Urothelium cell line (cell line): ENCODE results near the gene ANKRD6.

Source experiments
- DNase-seq: peaks from one replicate; pipeline ENCODE4 v3.0.0; 2011; ENCODE audit warnings: low spot score, mixed read lengths
- FAIRE-seq: peaks from 2 replicates; lab custom pipeline; 2011; peaks lifted over from hg19 to GRCh38; lab: Jason Lieb, UNC

Gene ANKRD6

DNA sequence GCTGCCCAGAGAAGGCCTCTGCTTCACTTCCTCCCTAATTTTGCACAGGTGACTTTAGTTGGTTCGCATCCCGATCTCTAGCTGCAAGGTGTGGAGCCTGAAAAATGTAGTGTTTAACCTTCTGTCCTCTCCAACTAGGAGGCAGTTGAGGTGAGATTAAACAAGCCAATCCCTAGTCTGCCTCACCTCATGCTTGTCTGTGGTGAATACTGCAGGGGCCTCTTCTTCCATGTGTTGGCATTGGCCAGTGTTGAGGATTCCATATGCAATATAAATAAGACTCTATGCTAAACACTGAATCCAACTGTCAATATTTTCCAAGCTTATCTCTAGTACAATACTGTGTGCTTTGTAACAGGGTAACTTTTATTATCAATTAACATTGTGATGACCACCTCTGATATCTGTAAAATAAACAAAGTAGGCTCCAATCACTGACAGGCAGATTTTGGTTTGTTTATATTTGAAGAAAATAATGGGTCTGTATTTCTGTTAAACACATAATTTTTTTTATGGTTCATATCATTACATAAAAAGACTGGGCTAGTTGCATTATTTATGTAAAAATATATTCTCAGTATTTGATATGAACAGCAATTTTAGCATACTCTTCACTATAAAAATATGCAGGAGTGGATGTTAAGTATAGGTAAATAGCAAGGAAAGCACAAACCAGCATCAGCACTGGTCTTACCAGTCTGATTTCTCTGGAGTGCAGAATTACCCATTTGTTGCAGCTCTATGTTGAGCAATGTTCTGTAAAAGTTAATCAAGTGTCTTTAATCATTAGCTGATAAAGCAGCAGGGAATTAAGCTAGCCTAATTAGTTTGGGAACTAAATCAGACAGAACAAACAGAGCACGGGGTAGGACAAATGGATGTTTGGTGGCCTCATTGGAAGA lies 74.0 kb downstream of the ANKRD6 start:
- no peak for DNase-seq

DNA sequence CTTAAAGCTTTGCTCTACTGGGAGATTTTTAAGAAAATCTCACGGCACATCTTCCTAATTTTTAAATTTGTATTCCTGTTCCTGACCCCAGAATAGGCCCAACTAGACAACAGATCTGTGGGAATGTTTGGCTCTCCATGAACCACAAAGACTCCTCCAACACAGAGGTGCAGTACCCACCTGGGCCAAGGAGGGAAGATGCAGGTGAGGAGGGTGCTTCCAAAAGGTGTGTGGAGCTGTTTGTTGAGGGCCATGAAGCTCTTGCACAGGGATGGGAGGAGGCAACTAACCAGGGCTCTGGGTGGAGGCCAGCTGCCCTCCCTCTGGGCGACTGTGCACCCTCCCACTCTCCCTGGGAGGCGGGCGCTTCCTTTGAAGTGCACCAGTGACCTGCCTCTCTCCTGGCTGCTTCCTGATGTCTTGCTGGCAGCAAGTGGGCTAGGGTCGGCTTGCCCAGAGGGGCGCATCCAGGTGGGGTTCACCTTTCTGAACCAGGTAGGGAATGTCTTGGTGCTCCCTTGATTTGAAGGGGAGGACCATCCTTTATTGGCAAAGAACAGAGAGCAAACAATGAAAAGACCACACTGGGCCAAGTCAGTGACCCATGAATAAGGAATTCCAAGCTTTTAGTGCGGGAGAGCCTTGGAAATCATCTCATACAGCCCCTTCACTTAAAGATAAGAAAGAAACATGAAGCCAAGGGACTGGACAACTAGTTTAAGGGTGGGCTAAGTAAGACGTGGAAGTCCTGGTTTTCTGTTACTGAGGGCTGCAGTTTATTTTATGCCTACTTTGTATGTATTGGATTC lies 76.0 kb downstream of the ANKRD6 start:
- FAIRE-seq (no peak), DNase-seq (peak; percentile 18)

More for the DNA sequence above, 74.0 kb downstream of the ANKRD6 start:
- no peak for FAIRE-seq

DNA sequence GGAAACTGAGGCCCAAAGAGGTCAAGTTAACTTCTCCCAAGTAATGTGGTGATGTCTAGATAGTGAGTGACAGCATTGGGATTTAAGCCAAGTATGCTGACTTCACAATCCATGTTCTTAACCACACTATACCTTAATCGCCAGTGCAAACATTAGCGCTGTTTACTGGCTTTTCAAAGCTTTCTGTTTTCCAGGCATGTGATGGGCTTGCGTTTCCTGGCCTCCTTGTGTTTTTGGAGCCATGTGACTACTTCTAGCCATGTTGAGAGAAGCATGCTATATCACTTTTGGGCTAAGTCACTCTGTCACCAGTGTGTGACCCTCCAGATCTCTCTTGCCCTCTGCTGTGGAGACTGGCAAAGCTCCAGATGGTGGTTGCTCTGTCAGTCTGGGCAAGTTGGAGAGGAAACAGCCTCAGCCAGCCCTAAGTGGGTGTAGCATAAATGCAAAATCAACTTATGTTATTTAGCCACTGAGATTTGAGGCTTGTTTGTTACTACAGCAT lies 76.9 kb downstream of the ANKRD6 start:
- FAIRE-seq: no peak
- DNase-seq: no peak

DNA sequence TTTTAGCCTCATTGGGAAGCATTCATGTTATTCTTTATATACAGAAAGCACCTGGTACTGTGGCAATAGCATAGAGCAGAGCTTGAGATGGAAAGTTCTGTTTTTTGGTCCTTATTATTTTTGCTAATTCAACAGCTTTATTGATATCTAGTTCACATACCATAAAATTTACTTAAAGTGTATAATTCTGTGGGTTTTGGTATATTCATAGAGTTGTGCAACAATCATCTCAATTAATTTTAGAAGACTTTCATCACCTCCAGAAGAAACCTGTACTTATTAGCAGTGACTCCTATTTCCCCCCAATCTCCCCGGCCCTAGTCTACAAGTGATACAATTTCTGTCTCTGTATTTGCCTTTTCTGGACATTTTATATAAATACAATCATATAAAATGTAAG lies 77.4 kb downstream of the ANKRD6 start:
- FAIRE-seq (no peak), DNase-seq (no peak)

DNA sequence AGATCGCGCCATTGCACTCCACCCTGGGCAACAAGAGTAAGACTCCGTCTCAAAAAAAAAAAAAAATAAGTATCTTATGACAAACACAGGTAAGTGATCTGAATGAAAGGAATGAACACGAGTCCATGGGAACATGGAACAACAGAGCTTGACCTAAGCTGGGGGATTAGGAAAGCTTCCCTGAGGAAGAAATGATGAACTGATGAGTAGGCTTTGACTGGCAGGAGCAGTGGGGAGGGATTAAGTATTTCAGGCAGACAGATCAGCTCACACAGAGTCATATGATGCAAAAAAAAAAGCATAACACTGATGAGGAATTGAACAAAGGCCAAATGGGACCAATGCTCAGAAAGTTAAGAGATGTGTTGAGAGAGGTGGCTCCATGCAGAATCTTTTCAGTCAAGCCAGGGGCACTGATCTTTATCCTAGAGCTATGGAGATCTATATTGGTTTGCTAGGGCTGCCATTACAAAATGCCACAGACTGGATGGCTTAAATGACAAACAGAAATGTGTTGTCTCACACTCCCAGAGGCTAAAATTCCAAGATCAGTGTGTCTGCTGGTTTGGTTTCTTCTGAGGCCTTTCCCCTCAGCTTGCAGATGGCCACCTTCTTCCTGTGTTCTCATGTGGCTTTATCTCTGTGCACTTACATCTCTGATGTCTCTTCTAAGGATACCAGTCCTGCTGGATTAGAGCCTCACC lies 85.6 kb downstream of the ANKRD6 start:
- FAIRE-seq (no peak), DNase-seq (no peak)

DNA sequence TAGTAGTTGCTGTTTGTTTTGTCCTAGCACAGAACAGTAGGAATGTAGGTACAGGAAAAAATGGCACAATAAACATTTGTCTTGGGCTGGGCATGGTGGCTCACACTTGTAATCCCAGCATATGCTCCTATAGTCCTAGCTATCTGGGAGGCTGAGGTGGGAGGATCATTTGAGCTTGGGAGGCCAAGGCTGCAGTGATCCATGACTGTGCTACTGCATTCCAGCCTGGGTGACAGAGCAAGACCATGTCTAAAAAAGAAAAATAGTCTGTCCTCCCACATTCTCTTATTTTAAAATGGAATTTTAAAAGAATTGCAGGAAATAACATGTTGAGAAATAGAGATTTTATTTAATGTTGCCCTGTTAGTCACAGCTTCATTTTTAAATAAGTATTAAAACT lies 87.8 kb downstream of the ANKRD6 start:
- FAIRE-seq (no peak), DNase-seq (no peak)

DNA sequence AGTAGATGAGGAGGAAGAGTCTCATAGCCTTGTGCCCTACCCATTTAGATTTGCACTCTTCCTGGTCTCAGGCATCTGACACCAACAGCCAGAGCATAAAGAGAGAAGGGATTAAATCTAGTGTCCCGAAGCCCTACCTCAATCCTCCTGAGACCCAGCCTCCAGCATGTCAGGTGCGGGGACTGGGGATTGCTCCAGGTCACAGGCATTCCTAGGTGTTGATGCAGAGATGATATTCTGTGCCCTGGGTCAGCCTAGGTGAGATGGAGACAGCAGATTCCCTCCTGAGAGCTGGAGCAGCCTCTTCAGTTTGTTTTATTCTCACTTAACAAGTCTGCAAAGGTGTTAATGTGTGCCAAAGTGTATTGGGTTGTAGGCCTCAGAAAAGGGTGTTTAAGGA lies 89.8 kb downstream of the ANKRD6 start:
- no peak for DNase-seq
- no peak for FAIRE-seq

DNA sequence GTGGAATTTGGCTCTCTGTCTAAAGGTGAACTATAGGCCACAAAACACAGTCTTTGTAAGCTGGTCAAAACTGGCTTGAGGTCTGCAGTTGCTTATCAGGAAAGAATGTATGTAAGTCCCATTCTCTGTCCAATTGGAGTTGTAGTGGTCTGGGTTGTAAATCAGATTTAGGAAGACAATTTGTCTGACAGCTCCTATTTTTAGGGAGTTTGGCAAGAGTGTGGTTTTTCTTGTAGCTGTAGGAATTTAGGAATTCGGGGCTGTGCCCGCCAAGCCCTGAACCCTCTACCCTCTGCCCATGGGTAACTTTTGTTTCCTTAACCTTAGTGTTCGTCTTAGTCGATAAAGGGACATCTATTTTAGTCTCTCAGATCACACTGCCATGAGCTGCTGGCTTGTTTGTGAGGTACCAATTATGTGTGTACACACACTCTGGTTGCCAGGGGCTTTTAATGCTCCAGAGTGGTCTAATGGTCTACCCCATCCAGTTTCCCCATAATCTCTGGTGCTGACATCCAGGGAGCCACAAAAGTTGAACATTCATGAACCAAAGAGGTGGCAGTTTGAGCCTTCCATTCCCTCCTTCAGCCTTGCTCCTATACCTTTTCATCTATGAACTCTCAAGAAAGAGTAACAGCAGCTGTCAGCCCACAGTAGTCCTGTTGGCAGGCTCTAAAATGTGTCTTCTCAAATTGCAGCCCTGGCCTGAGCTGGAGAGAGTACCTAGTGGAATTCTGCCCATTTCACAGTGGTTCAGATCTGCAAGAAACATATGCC lies 93.0 kb downstream of the ANKRD6 start:
- no peak for FAIRE-seq
- no peak for DNase-seq

DNA sequence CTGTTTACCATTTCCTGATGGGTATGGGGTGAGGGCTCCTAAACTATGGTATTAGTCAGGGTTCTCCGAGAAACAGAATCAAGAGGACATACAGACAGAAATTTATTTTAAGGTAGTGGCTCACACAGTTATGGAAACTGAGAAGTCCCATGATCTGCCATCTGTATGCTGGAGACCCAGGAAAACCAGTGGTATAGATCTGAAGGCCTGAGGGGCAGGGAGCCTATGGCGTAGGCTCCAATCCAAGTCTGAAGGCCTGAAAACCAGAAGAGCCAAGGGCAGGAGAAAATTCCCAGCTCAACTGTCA lies 93.6 kb downstream of the ANKRD6 start:
- DNase-seq (no peak), FAIRE-seq (no peak)

DNA sequence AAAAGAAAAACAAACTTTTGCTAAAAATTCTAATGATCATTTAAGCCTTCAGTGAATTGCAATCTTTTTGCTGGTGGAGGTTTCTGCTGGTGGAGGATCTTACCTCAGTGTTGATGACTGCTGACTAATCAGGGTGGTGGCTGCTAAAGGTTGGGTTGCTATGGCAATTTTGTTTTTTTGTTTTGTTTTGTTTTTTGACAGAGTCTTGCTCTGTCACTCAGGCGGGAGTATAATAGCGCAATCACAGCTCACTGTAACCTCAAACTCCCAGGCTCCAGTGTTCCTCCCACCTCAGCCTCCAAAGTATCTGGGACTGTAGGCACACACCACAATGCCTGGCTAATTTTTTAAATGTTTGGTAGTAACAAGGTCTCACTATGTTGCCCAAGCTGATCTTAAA lies 94.7 kb downstream of the ANKRD6 start:
- DNase-seq (no peak), FAIRE-seq (no peak)

DNA sequence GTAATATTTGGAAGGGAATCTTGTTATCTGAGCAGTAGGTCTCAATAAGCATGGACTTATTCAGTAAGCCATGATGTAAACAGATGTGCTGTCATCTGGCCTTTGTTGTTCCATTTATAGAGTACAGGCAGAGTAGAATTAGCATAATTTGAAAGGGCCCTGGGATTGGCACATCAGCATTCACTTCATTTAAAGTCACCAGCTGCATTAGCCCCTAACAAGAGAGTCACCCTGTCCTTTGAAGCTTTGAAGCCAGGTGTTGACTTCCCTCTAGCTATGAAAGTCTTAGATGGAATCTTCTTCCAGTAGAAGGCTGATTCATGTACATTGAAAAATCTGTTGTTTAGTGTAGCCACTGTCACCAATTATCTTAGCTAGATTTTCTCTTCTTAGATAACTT lies 95.9 kb downstream of the ANKRD6 start:
- FAIRE-seq: no peak

DNA sequence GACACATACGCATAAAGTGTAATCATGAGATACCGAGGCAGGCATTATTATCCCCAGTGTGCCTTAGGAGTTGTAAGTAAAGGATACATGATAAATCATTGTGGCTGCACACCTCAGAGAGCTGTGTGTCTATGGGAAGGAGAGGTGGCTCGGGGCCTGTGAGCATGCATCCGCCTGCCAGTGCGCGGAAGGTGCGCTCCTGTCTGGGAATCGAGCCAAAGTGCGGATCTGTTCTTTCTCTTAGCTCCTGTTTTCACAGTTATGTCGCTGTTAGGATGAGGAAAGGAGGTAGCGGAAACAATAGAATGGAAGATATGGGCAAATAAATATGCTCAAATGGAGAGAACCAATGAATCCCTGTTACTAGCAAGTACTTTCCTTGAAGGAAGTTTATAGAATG lies 98.0 kb downstream of the ANKRD6 start:
- DNase-seq (no peak), FAIRE-seq (no peak)

More for the DNA sequence above, 95.9 kb downstream of the ANKRD6 start:
- no peak for DNase-seq

DNA sequence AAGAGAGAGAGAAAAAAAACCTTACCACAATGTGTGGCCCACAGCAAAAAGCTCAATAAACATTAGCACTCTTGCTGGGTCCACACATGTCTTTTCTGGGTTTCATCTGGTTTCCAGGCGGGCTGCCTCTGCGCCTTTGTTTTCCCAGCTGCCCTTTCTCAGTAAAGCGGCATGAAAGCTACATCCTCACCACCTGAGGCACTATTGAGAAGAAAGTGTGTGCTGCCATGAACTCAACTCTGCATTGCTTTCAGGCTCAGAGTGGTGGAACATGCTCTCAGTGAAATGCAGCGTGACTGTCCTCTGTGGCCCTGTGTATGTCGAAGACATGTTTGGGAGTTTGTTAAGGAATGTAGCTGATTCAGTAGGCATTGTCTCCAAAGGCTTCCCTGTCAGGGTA lies 103.3 kb downstream of the ANKRD6 start:
- FAIRE-seq (no peak), DNase-seq (no peak)

DNA sequence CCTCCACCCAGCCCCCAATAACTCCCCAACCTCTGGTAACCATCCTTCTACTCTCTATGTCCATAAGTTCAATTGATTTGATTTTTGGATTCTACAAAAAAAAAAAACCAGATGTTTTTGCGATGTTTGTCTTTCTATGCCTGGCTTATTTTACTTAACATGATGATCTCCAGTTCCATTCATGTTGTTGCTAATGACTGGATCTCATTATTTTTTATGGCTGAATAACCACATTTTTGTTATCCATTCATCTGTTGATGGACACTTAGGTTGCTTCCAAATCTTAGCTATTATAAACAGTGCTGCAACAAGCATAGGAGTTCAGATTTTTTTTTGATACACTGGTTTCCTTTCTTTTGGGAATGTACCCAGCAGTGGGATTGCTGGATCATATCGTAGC lies 106.8 kb downstream of the ANKRD6 start:
- DNase-seq (no peak), FAIRE-seq (no peak)

DNA sequence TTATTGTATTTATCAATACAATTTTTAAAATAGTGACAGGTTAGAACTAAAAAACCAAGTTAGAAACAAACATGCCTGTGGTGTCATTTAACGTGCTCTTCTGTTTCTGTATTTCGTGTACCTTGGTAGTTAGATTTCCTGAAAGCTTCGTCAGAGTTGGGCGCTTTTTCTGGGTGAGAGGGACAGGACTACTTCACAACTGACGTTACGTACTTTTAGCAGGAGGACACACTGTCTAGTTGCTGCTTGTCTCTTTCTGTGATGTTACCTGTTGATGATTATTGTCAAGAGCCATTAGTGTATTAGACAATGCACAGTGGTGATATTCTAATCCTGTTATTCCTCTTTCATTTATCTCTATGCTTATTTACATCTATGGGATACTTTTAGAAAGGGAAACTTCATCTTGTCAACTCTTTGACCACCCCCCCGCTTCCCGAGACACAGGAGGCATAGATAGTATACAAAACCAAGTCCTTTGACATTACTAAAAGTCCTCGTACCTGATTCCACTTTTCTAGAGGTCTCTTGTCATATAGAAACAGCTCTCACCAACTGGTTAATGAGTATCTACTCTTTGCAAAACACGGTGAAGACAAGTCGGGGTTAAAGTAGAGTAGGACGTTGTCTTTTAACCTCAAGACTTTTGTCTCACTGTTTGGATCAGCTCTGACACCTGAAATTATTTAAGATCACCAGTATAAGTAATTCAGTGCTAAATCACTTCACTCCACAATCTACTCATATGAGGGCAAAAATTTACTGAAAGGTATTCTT lies 109.3 kb downstream of the ANKRD6 start:
- DNase-seq: no peak
- no peak for FAIRE-seq

DNA sequence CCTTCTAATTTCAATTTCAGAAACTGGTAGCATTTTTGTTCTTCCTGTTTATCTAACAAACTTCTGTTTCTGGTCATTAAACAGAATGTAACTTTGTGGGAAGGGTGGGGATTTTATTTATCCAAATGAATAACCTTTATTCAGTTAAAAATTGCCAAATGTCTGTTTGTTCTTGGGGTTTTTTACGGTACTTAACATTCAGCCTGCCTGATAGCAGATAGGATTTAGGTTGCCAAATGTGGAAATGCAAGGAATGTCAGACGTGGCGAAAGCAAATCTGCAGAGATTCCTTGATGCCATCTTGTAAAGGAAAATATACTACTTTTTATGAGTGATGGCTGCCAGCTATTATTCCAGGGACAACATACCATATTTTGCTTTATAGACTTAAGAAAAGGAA lies 109.9 kb downstream of the ANKRD6 start:
- FAIRE-seq: no peak
- DNase-seq: no peak

DNA sequence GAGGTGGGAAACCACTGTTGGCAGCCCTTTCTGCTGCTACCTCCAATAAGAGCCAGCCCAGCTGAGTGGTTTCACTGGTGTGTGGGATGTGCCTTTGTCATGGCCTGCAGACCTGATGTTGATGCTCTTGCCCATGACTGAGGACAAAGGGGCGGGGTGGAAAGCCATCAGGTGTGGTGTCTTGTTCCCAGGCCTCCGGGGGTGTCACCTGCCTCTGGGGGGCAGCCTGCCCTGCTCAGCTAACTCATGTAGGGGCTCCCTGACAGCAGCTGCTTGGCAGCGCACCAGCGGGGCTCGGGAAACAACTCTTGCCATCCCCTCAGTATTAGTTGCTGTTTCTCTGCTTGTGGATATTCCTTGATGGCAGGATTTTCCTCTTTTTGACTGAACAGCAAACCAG lies 114.3 kb downstream of the ANKRD6 start:
- FAIRE-seq: no peak
- no peak for DNase-seq

DNA sequence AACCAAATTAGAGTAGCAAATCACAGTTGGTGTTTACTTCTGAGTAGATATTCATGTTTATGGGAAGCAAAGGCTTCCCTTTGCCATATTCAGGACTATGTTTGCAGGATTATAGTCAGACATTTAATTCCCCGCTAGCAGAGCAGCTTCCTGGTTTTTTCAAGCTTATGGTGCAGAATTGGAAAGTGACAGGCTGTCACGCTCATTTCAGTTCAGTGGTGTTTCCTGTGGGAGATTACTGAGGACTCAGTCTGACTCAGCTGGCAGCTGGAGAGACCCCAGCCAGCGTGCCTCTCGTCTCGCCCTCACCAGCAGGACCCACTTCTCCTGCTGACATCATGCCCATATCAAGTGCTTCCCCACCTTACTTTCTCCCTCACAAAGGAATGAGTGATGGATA lies 120.5 kb downstream of the ANKRD6 start:
- FAIRE-seq (no peak), DNase-seq (no peak)

DNA sequence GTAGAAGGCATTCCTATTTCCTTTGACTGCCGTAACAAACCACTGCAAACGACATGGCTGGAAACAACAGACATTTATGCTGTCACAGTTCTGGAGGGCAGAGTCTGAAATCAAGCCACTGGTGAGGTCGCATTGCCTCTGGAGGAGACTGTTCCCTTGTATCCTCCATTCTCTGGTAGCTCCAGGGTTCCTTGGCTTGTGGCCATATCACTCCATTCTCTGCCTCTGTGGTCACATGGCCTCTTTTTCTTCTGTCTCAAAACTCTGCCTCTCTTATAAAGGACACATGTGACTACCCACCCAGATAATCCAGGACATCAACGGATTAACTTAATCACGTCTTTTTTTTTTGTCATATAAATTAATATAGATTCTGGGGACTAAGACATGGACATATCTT lies 121.2 kb downstream of the ANKRD6 start:
- DNase-seq (no peak), FAIRE-seq (no peak)

DNA sequence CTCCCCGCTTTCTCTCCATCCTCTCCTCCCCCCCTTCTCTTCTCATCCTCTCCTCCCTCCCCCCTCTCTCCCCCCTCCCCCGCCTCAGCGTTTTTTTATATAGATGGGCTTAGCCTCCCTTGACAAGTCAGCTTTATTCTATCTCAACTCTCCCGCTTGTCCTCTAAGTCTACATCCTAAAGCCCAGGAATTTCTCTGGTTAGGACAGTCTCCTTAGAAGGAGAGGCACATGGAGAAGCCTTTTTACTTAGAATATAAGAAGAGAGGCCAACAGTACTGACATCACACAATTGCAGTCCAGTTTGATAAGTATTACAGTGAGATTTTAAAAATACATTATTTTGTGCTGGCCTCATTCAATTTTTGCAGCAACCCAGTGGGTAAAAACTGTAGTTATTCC lies 122.1 kb downstream of the ANKRD6 start:
- DNase-seq: no peak
- FAIRE-seq: no peak
